ENCODE measurements around the gene PILRA.
"Not testable (repeated sequence)": the region's sequence is repeated elsewhere in the genome, so short reads cannot be mapped to it uniquely, and the experiment has no call there.

Gene PILRA

GRCh38 chr7:100441641-100442535 lies 68.6 kb downstream of the PILRA start:
- no peak overlapping the region for H3K27ac ChIP-seq (ENCODE audit: low read length)
- H3K36me3 ChIP-seq (ENCODE audit: control insufficient read depth in 1 of 2, insufficient read depth in 2 of 2, low read length in 2 of 2), result no peaks in the 10 kb centered on the region
- H3K27me3 ChIP-seq (ENCODE audit: low read depth, low read length), result no peaks in the 10 kb centered on the region
- no peak overlapping the region for H3K4me3 ChIP-seq (ENCODE audit: low read depth in 1 of 2, low read length in 2 of 2)
- H3K9me3 ChIP-seq (ENCODE audit: control insufficient read depth in 1 of 2, low read length in 2 of 2), result no peaks in the 10 kb centered on the region
- peaks cover 0 to 6% of the 10 kb centered on the region in 2 donors for H3K4me1 ChIP-seq (ENCODE audit: control insufficient read depth in 1 of 2, insufficient read depth in 2 of 2, low read length in 2 of 2)

GRCh38 chr7:100443096-100443840 lies 70.0 kb downstream of the PILRA start:
- H3K9me3 ChIP-seq (ENCODE audit: control insufficient read depth in 1 of 2, low read length in 2 of 2), result no peaks in the 10 kb centered on the region
- no peaks in the 10 kb centered on the region for H3K36me3 ChIP-seq (ENCODE audit: control insufficient read depth in 1 of 2, insufficient read depth in 2 of 2, low read length in 2 of 2)
- H3K27ac ChIP-seq (ENCODE audit: low read length), result no peak overlapping the region
- no peak overlapping the region for H3K4me3 ChIP-seq (ENCODE audit: low read depth in 1 of 2, low read length in 2 of 2)
- H3K27me3 ChIP-seq (ENCODE audit: low read depth, low read length), result no peaks in the 10 kb centered on the region
- peaks cover 0 to 6% of the 10 kb centered on the region in 2 donors for H3K4me1 ChIP-seq (ENCODE audit: control insufficient read depth in 1 of 2, insufficient read depth in 2 of 2, low read length in 2 of 2)

DNA sequence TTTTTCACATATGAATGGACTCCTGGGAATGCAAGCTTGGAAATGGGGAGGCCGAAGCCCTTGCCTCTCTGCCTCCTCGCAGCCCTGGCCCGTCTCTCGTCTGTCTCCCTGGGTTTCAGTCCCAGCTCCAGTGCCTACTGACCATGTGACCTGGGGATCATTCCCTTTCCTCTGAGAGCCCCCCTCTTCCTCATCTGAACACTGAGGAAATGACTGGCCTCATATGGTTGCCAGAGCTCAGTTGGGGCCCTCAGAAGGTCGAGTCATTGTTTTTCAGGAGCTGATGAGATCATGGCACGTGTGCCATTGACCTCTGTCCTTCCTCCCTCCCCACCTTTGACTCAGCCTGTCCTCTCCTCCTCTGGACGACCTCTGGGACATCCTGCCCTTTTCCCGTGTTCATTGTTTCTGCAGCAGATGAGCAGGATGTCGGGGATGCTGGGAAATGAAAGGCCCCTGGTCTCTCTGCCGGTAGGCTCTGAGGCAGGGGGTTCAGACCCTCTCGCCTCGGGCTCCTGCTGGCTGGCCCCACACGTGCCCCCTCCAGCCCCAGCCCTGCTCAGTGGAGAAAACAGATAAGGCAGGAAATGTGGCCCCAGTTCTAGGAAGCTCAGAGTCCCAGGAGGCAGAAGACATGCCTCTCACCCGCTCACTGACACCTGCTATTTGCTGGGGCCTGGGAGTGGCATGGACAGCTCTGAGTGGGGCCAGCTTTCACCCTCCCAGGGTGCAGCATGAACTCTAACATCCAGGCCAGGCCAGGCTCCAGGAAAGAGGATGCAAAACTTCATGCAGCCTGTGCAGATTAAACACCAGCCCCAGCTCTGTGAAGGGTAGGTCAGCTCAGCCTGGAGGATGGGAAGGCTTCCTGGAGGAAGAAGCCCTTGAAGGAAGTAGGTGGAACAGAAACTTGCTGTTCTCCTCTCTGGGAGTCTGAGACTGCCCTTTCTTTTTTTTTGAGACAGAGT lies 71.3 kb downstream of the PILRA start:
- H3K4me3 ChIP-seq (ENCODE audit: low read depth in 1 of 2, low read length in 2 of 2), result no peak overlapping the region
- H3K9me3 ChIP-seq (ENCODE audit: control insufficient read depth in 1 of 2, low read length in 2 of 2), result no peaks in the 10 kb centered on the region
- H3K27me3 ChIP-seq (ENCODE audit: low read depth, low read length), result no peaks in the 10 kb centered on the region
- peaks cover 0 to 6% of the 10 kb centered on the region in 2 donors for H3K4me1 ChIP-seq (ENCODE audit: control insufficient read depth in 1 of 2, insufficient read depth in 2 of 2, low read length in 2 of 2)
- H3K27ac ChIP-seq (ENCODE audit: low read length), result no peak overlapping the region
- H3K36me3 ChIP-seq (ENCODE audit: control insufficient read depth in 1 of 2, insufficient read depth in 2 of 2, low read length in 2 of 2), result no peaks in the 10 kb centered on the region

- no peak overlapping the region for H3K27ac ChIP-seq (ENCODE audit: low read length)
- H3K9me3 ChIP-seq (ENCODE audit: control insufficient read depth in 1 of 2, low read length in 2 of 2), result no peaks in the 10 kb centered on the region
- H3K4me3 ChIP-seq (ENCODE audit: low read depth in 1 of 2, low read length in 2 of 2), result no peak overlapping the region
- no peaks in the 10 kb centered on the region for H3K27me3 ChIP-seq (ENCODE audit: low read depth, low read length)
- peaks cover 0 to 6% of the 10 kb centered on the region in 2 donors for H3K4me1 ChIP-seq (ENCODE audit: control insufficient read depth in 1 of 2, insufficient read depth in 2 of 2, low read length in 2 of 2)
- no peaks in the 10 kb centered on the region for H3K36me3 ChIP-seq (ENCODE audit: control insufficient read depth in 1 of 2, insufficient read depth in 2 of 2, low read length in 2 of 2)
Observed at GRCh38 chr7:100446040-100446439, 72.8 kb downstream of the PILRA start.

DNA sequence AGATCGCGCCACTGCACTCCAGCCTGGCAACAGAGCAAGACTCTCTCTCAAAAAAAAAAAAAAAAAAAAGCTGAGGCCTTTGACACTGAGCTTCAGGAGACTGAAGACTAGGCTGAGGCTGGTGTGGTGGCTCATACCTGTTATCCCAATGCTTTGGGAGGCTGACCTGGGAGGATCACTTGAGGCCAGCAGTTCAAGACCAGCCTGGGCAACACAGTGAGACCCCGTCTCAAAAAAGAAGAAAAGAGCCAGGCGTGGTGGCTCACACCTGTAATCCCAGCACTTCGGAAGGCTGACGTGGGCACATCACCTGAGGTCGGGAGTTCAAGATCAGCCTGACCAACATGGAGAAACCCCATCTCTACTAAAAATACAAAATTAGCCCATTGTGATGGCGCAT lies 74.1 kb downstream of the PILRA start:
- not testable (repeated sequence) for H3K27ac ChIP-seq (ENCODE audit: low read length); H3K9me3 ChIP-seq (ENCODE audit: control insufficient read depth in 1 of 2, low read length in 2 of 2); H3K27me3 ChIP-seq (ENCODE audit: low read depth, low read length); H3K36me3 ChIP-seq (ENCODE audit: control insufficient read depth in 1 of 2, insufficient read depth in 2 of 2, low read length in 2 of 2); H3K4me1 ChIP-seq (ENCODE audit: control insufficient read depth in 1 of 2, insufficient read depth in 2 of 2, low read length in 2 of 2); H3K4me3 ChIP-seq (ENCODE audit: low read depth in 1 of 2, low read length in 2 of 2)

DNA sequence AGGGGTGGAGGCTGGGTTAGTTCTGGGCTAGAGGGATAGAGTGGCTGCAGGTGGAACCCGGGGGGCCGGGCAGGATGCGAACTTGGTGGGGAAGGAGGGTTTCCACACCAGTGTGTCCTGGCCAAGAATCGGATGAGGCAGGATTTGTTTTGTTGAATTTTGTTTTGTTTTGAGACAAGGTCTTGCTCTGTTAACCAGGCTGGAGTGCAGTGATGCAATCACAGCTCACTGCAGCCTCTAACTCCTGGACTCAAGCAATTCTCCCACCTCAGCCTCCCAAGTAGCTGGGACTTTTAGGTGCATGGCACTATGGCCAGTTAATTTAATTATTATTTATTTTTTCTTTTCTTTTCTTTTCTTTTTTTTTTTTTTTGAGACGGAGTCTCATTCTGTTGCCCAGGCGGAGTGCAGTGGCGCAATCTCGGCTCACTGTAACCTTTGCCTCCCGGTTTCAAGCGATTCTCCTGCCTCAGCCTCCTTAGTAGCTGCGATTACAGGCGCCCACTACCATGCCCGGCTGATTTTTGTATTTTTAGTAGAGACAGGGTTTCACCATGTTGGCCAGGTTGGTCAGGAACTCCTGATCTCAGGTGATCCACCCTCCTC lies 76.0 kb downstream of the PILRA start:
- Histone ChIP-seq H3K4me1 (ENCODE audit: control insufficient read depth in 1 of 2, insufficient read depth in 2 of 2, low read length in 2 of 2) (no peaks in the 10 kb centered on the region), H3K27me3 (ENCODE audit: low read depth, low read length) (no peaks in the 10 kb centered on the region), H3K27ac (ENCODE audit: low read length) (no peak overlapping the region), H3K9me3 (ENCODE audit: control insufficient read depth in 1 of 2, low read length in 2 of 2) (no peaks in the 10 kb centered on the region), H3K4me3 (ENCODE audit: low read depth in 1 of 2, low read length in 2 of 2) (no peak overlapping the region), H3K36me3 (ENCODE audit: control insufficient read depth in 1 of 2, insufficient read depth in 2 of 2, low read length in 2 of 2) (no peaks in the 10 kb centered on the region)

Data from muscle layer of duodenum (tissue), 2 donors.